Neuronal stem cell (in vitro differentiated cells): ENCODE measurements around the gene CRHR2.

Experiments
- DNase-seq: peaks from one replicate; pipeline ENCODE4 v3.0.0-alpha.2; 2013; ENCODE audit warnings: low spot score
- H2AFZ ChIP-seq: one replicate; pipeline ENCODE4 v1.6.1; 2013; ENCODE audit warnings: mild to moderate bottlenecking, low read length, inconsistent platforms
- H2AK5ac ChIP-seq: 2 replicates; pipeline ENCODE4 v1.6.1; 2013; ENCODE audit warnings: low read depth, mild to moderate bottlenecking, inconsistent platforms, low read length, moderate library complexity, mixed read lengths
- H2BK120ac ChIP-seq: 2 replicates; pipeline ENCODE4 v1.6.1; 2013; ENCODE audit warnings: low read depth, mild to moderate bottlenecking, inconsistent platforms, low read length, moderate library complexity, mixed read lengths
- H2BK12ac ChIP-seq: one replicate; pipeline ENCODE4 v1.6.1; 2013; ENCODE audit warnings: low read length, inconsistent platforms
- H2BK15ac ChIP-seq: 2 replicates; pipeline ENCODE4 v1.6.1; 2013; ENCODE audit warnings: mild to moderate bottlenecking, low read length, inconsistent platforms, mixed read lengths
- H2BK5ac ChIP-seq: one replicate; pipeline ENCODE4 v1.6.1; 2013; ENCODE audit warnings: inconsistent platforms, mild to moderate bottlenecking, low read length, moderate library complexity
- H3K14ac ChIP-seq: one replicate; pipeline ENCODE4 v1.6.1; 2013; ENCODE audit warnings: low read length, inconsistent platforms
- H3K18ac ChIP-seq: 2 replicates; pipeline ENCODE4 v1.6.1; 2013; ENCODE audit warnings: low read length, inconsistent platforms
- H3K23ac ChIP-seq: 2 replicates; pipeline ENCODE4 v1.6.1; 2013; ENCODE audit warnings: low read depth, mild to moderate bottlenecking, mixed read lengths, low read length, inconsistent platforms; ENCODE audit not compliant: poor library complexity
- H3K27ac ChIP-seq: replicated peaks from 3 replicates; pipeline ENCODE4 v1.5.1; 2013; ENCODE audit warnings: low read length, inconsistent platforms
- H3K27me3 ChIP-seq, 3 experiments: 2 replicates each; pipeline ENCODE4 v1.6.1; 2013; ENCODE audit warnings: low read length in 3 of 3, mild to moderate bottlenecking in 2 of 3, inconsistent platforms in 1 of 3, low read depth in 1 of 3, mixed read lengths in 1 of 3, moderate library complexity in 1 of 3; ENCODE audit not compliant: control insufficient read depth in 3 of 3, insufficient read depth in 3 of 3
- H3K36me3 ChIP-seq, 2 donors: replicated peaks in 1 of 2; 2 replicates each; pipeline ENCODE4 v1.6.1; 2013; ENCODE audit warnings: low read length in 2 of 2; ENCODE audit not compliant: control insufficient read depth in 2 of 2, insufficient read depth in 2 of 2
- H3K4ac ChIP-seq: 2 replicates; pipeline ENCODE4 v1.6.1; 2013; ENCODE audit warnings: inconsistent platforms, mild to moderate bottlenecking, low read length, moderate library complexity
- H3K4me1 ChIP-seq, 2 donors: 1 replicate in 1 of 2; 2 replicates in 1 of 2; pipeline ENCODE4 v1.6.1; 2013; ENCODE audit warnings: low read length in 2 of 2, low read depth in 1 of 2; ENCODE audit not compliant: control insufficient read depth in 2 of 2, insufficient read depth in 1 of 2
- H3K4me2 ChIP-seq: one replicate; pipeline ENCODE4 v1.6.1; 2013; ENCODE audit warnings: mild to moderate bottlenecking, low read length, inconsistent platforms; ENCODE audit not compliant: insufficient read depth, poor library complexity, severe bottlenecking
- H3K4me3 ChIP-seq, 2 donors: 2 replicates each; pipeline ENCODE4 v1.5.1; 2013; ENCODE audit warnings: low read length in 2 of 2, mild to moderate bottlenecking in 2 of 2, inconsistent platforms in 1 of 2, moderate library complexity in 1 of 2
- H3K79me1 ChIP-seq: one replicate; pipeline ENCODE4 v1.6.1; 2013; ENCODE audit warnings: low read depth, mild to moderate bottlenecking, inconsistent platforms, low read length, moderate library complexity
- H3K9ac ChIP-seq: one replicate; pipeline ENCODE4 v1.6.1; 2013; ENCODE audit warnings: mild to moderate bottlenecking, low read depth, low read length, inconsistent platforms; ENCODE audit not compliant: poor library complexity
- H3K9me3 ChIP-seq, 2 donors: replicated peaks in 1 of 2; 2 replicates each; pipeline versions ENCODE3 to v1.6.1; 2013; ENCODE audit warnings: low read length in 2 of 2, mild to moderate bottlenecking in 2 of 2, inconsistent platforms in 1 of 2, low read depth in 1 of 2, mixed read lengths in 1 of 2, moderate library complexity in 1 of 2; ENCODE audit not compliant: control insufficient read depth in 2 of 2, insufficient read depth in 1 of 2
- H4K8ac ChIP-seq: one replicate; pipeline ENCODE4 v1.6.1; 2013; ENCODE audit warnings: low read depth, mild to moderate bottlenecking, inconsistent platforms, low read length, moderate library complexity
- H4K91ac ChIP-seq: one replicate; pipeline ENCODE4 v1.6.1; 2013; ENCODE audit warnings: low read length, low read depth, mild to moderate bottlenecking, inconsistent platforms; ENCODE audit not compliant: poor library complexity
- WGBS, 2 donors: extraction: QIAGEN DNeasy Blood & Tissue Kit; methylation state at CpG; one replicate each; pipeline ENCODE4 v1.1.7; 2013; ENCODE audit warnings: missing lambda C conversion rate in 2 of 2, mixed read lengths in 1 of 2; ENCODE audit not compliant: insufficient read length in 2 of 2, insufficient replicate concordance in 1 of 2; ENCODE audit errors: extremely low coverage in 2 of 2; 5-methylcytosine and 5-hydroxymethylcytosine counted together

The CRHR2 gene

DNA sequence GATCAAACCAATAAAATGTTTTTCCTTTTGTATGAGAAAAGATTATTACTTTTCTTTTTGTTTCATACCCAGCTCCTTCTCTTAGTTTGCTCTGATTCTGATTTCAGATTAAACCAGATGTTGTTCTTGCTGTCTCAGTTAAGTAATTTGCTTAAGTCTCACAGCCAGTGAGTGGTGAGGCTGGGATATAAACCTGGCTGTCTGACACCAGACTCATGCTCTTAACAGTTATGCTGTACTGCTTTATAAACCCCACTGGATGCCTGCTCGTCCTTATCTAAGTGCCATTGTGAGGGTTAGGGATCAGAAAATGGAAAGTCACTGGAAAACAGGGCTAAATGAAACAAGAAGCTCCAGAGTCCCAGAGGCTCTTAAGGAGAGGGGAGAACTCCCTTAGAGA, 63.3 kb downstream of the CRHR2 start:
- Histone ChIP-seq H3K4me3 (no peak overlapping the region), H2BK5ac (no peak overlapping the region), H3K27me3 (no peaks in the 10 kb centered on the region), H3K18ac (no peak overlapping the region), H3K36me3 (peaks cover 32 to 97% of the 10 kb centered on the region in 2 donors), H3K27ac (no peak overlapping the region), H3K14ac (no peak overlapping the region), H3K79me1 (no peaks in the 10 kb centered on the region), H3K4me2 (no peak overlapping the region), H3K23ac (no peak overlapping the region), H2BK15ac (no peak overlapping the region), H4K91ac (no peak overlapping the region), H2BK12ac (no peak overlapping the region), H3K9ac (no peak overlapping the region), H3K4ac (no peak overlapping the region), H3K4me1 (no peaks in the 10 kb centered on the region), H2BK120ac (no peak overlapping the region), H2AFZ (no peak overlapping the region), H4K8ac (no peak overlapping the region), H2AK5ac (no peak overlapping the region), H3K9me3 (no peaks in the 10 kb centered on the region)
- no peak for DNase-seq
- WGBS, 2 donors = no CpG with 5 or more reads among the region's 1 CpG

GRCh38 chr7:30618080-30618676, 64.1 kb downstream of the CRHR2 start:
- Histone ChIP-seq H3K4ac (no peak overlapping the region), H2AK5ac (no peak overlapping the region), H2BK12ac (no peak overlapping the region), H3K9me3 (no peaks in the 10 kb centered on the region), H3K14ac (no peak overlapping the region), H3K9ac (no peak overlapping the region), H3K27me3 (no peaks in the 10 kb centered on the region), H3K79me1 (no peaks in the 10 kb centered on the region), H3K4me3 (no peak overlapping the region), H2BK5ac (no peak overlapping the region), H3K18ac (no peak overlapping the region), H3K4me1 (no peaks in the 10 kb centered on the region), H4K91ac (no peak overlapping the region), H3K4me2 (no peak overlapping the region), H2AFZ (no peak overlapping the region), H4K8ac (no peak overlapping the region), H3K23ac (no peak overlapping the region), H3K36me3 (peaks cover 35 to 97% of the 10 kb centered on the region in 2 donors), H2BK15ac (no peak overlapping the region), H2BK120ac (no peak overlapping the region), H3K27ac (no peak overlapping the region)
- DNase-seq = no peak
- WGBS, 2 donors = no CpG with 5 or more reads among the region's 4 CpGs

- no peak for DNase-seq
- H2BK15ac ChIP-seq = no peak overlapping the region
- H3K4ac ChIP-seq = no peak overlapping the region
- peaks cover 40 to 98% of the 10 kb centered on the region in 2 donors for H3K36me3 ChIP-seq
- no peak overlapping the region for H4K91ac ChIP-seq
- H3K4me1 ChIP-seq = no peaks in the 10 kb centered on the region
- H3K9ac ChIP-seq = no peak overlapping the region
- no peak overlapping the region for H3K4me3 ChIP-seq
- H3K27ac ChIP-seq = no peak overlapping the region
- no peaks in the 10 kb centered on the region for H3K9me3 ChIP-seq
- no peaks in the 10 kb centered on the region for H3K27me3 ChIP-seq
- no peak overlapping the region for H4K8ac ChIP-seq
- no peak overlapping the region for H3K18ac ChIP-seq
- H3K4me2 ChIP-seq = no peak overlapping the region
- no peak overlapping the region for H2BK120ac ChIP-seq
- no peak overlapping the region for H3K23ac ChIP-seq
- WGBS, 2 donors = no CpG with 5 or more reads among the region's 2 CpGs
- H2AFZ ChIP-seq = no peak overlapping the region
- no peak overlapping the region for H2AK5ac ChIP-seq
- no peak overlapping the region for H3K14ac ChIP-seq
- H2BK5ac ChIP-seq = no peak overlapping the region
- H2BK12ac ChIP-seq = no peak overlapping the region
- no peaks in the 10 kb centered on the region for H3K79me1 ChIP-seq
Measured at GRCh38 chr7:30617359-30617758, 64.9 kb downstream of the CRHR2 start.

DNA sequence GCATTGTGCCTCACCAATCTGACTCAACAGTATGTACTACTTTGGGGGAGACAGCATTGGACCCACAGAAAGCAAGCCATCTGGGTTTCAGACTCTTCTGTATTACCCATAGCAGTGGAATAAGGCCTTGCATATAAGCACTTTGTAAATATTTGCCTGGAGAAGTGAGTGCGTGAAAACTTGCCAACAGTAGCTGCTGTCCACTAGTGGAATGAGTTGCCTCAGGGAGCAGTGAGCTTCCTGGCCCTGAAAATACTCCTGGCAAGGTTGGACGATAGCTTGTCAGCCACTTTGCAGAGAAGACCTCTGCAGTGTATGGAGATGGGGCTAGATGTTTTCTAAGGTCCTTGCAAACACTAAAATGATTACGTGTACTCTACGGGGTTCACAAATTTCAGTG, 65.9 kb downstream of the CRHR2 start:
- H3K36me3 ChIP-seq = peaks cover 34 to 96% of the 10 kb centered on the region in 2 donors

More for the DNA sequence above, 65.9 kb downstream of the CRHR2 start:
- Histone ChIP-seq H2BK5ac (no peak overlapping the region), H3K4ac (no peak overlapping the region), H3K14ac (no peak overlapping the region), H3K79me1 (no peaks in the 10 kb centered on the region), H3K9me3 (no peaks in the 10 kb centered on the region), H2AK5ac (no peak overlapping the region), H4K8ac (no peak overlapping the region), H3K4me1 (no peaks in the 10 kb centered on the region), H2BK120ac (no peak overlapping the region), H3K27ac (no peak overlapping the region), H2BK15ac (no peak overlapping the region), H4K91ac (no peak overlapping the region), H2BK12ac (no peak overlapping the region), H3K4me2 (no peak overlapping the region), H3K4me3 (no peak overlapping the region), H3K9ac (no peak overlapping the region), H3K23ac (no peak overlapping the region), H2AFZ (no peak overlapping the region), H3K27me3 (no peaks in the 10 kb centered on the region), H3K18ac (no peak overlapping the region)
- DNase-seq = no peak
- WGBS, 2 donors = no CpG with 5 or more reads among the region's 4 CpGs
